ENCODE measurements around the gene RPS19BP1. TPM values are rescaled to one million over a fixed set of nuclear protein-coding genes. Genes with fewer than 3 reads are reported as not detected.

The RPS19BP1 gene
- polyA plus RNA-seq, 1 of the 3 experiments (the other 2 are of a cell fraction), result 97.2 TPM

DNA sequence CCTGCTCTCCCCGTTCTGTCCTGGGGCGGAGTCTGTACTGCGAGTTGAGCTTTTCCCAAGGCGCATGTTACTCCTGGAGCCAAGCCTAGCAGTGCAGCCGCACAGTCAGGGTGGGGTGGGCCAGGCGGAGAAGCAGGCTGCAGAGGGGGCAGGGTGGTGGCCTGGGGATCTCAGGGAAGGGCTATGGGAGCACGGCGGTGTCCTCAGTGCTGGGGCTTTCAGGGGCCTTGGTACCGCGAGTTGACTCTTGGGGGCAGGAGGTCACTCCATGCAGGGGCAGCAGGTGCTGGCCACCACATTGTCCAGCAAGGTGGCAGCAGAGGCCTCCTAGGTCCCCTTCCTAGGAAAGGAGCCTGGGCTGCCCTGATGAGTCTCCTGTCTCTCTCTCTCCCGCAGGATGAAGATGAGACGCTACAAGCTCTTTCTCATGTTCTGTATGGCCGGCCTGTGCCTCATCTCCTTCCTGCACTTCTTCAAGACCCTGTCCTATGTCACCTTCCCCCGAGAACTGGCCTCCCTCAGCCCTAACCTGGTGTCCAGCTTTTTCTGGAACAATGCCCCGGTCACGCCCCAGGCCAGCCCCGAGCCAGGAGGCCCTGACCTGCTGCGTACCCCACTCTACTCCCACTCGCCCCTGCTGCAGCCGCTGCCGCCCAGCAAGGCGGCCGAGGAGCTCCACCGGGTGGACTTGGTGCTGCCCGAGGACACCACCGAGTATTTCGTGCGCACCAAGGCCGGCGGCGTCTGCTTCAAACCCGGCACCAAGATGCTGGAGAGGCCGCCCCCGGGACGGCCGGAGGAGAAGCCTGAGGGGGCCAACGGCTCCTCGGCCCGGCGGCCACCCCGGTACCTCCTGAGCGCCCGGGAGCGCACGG lies 45.4 kb downstream of the RPS19BP1 start:
- CTCF ChIA-PET, result interaction anchor here (0.8 to 1.0 kb wide), 2 partner anchors 42 to 88 kb away, joined by 4 to 5 read pairs; partner anchors contain the start of gene TAB1

DNA sequence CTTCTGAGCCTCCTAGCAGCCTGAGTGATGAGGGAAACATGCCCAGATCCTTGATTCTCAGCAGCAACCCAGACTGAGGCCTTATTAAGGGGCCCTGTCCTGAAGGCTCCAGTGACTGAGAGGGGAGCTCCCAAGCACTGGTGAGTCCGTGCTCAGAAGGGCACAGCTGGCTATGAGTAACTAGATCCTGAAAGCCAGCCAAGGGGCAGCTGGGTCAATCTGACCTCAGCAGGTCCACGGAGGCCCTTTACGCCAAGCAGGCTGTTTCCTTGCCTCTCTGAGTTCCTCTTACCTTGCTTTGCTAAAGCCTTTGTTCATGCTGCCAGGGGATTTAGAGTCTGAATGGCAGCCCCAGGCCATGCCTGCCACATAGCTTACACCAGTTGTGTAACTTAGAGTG lies 49.8 kb downstream of the RPS19BP1 start:
- H3K4me1 ChIP-seq (ENCODE audit: control insufficient read depth in 1 of 2, insufficient read depth in 2 of 2, low read depth in 1 of 2, low read length in 1 of 2), result peaks cover 0 to 4% of the 10 kb centered on the region in 2 experiments; a peak in 1 of 4 replicates
- TF ChIP-seq RCOR1 (IDR thresholded peaks at IDR 0.05; ENCODE audit: low read length), result no peak
- TF ChIP-seq GABPA (IDR thresholded peaks at IDR 0.05; ENCODE audit: low read depth), result no peak
- no peak for TF ChIP-seq RAD21 (IDR thresholded peaks at IDR 0.05; ENCODE audit: low read length)
- no peaks in the 10 kb centered on the region for H3K9me3 ChIP-seq
- ChIA-PET POLR2A (no interaction called here), CTCF (interaction anchor here (0.6 to 2.2 kb wide), 4 partner anchors 11 to 555 kb away, joined by 3 to 6 read pairs (median 4); no protein-coding TSS in a partner anchor)
- H3K4me3 ChIP-seq (ENCODE audit: low read depth in 2 of 2, low read length in 1 of 2), result no peak overlapping the region
- no peak overlapping the region for H3K27ac ChIP-seq (ENCODE audit: low read depth in 2 of 2, low read length in 1 of 2)
- H3K79me2 ChIP-seq (ENCODE audit: insufficient read depth), result no peaks in the 10 kb centered on the region
- no peak overlapping the region for H3K4me2 ChIP-seq
- WGBS (ENCODE audit: low lambda C conversion rate), result no CpG with 5 or more reads among the region's 3 CpGs
- H3F3A ChIP-seq (replicated peaks; ENCODE audit: insufficient read depth), result no peaks in the 10 kb centered on the region
- no peaks in the 10 kb centered on the region for H4K20me1 ChIP-seq (ENCODE audit: insufficient read depth)
- H3K36me3 ChIP-seq (replicated peaks in 1 of 2; ENCODE audit: control insufficient read depth in 1 of 2, insufficient read depth in 2 of 2, low read length in 1 of 2), result no peaks in the 10 kb centered on the region
- no peaks in the 10 kb centered on the region for H3K27me3 ChIP-seq (ENCODE audit: insufficient read depth)
- DNase-seq, result no peak
- H2AFZ ChIP-seq (ENCODE audit: low read depth), result no peak overlapping the region
- H3K9ac ChIP-seq, result no peak overlapping the region
- no peaks in the 10 kb centered on the region for H3K9me2 ChIP-seq

More for the DNA sequence above, 45.4 kb downstream of the RPS19BP1 start:
- TF ChIP-seq, protein P1, sequence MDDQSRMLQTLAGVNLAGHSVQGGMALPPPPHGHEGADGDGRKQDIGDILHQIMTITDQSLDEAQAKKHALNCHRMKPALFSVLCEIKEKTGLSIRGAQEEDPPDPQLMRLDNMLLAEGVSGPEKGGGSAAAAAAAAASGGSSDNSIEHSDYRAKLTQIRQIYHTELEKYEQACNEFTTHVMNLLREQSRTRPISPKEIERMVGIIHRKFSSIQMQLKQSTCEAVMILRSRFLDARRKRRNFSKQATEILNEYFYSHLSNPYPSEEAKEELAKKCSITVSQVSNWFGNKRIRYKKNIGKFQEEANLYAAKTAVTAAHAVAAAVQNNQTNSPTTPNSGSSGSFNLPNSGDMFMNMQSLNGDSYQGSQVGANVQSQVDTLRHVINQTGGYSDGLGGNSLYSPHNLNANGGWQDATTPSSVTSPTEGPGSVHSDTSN (IDR thresholded peaks at IDR 0.05), result no peak
- TF ChIP-seq, protein P2, sequence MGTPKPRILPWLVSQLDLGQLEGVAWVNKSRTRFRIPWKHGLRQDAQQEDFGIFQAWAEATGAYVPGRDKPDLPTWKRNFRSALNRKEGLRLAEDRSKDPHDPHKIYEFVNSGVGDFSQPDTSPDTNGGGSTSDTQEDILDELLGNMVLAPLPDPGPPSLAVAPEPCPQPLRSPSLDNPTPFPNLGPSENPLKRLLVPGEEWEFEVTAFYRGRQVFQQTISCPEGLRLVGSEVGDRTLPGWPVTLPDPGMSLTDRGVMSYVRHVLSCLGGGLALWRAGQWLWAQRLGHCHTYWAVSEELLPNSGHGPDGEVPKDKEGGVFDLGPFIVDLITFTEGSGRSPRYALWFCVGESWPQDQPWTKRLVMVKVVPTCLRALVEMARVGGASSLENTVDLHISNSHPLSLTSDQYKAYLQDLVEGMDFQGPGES (IDR thresholded peaks at IDR 0.05; ENCODE audit: low read depth, low read length), result no peak
- TF ChIP-seq, protein P3, sequence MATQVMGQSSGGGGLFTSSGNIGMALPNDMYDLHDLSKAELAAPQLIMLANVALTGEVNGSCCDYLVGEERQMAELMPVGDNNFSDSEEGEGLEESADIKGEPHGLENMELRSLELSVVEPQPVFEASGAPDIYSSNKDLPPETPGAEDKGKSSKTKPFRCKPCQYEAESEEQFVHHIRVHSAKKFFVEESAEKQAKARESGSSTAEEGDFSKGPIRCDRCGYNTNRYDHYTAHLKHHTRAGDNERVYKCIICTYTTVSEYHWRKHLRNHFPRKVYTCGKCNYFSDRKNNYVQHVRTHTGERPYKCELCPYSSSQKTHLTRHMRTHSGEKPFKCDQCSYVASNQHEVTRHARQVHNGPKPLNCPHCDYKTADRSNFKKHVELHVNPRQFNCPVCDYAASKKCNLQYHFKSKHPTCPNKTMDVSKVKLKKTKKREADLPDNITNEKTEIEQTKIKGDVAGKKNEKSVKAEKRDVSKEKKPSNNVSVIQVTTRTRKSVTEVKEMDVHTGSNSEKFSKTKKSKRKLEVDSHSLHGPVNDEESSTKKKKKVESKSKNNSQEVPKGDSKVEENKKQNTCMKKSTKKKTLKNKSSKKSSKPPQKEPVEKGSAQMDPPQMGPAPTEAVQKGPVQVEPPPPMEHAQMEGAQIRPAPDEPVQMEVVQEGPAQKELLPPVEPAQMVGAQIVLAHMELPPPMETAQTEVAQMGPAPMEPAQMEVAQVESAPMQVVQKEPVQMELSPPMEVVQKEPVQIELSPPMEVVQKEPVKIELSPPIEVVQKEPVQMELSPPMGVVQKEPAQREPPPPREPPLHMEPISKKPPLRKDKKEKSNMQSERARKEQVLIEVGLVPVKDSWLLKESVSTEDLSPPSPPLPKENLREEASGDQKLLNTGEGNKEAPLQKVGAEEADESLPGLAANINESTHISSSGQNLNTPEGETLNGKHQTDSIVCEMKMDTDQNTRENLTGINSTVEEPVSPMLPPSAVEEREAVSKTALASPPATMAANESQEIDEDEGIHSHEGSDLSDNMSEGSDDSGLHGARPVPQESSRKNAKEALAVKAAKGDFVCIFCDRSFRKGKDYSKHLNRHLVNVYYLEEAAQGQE (IDR thresholded peaks at IDR 0.05; ENCODE audit: low read depth, low read length), result no peak
- no peak for TF ChIP-seq SIN3A (IDR thresholded peaks at IDR 0.05; ENCODE audit: borderline replicate concordance, low read depth, low read length)
- TF ChIP-seq RFX5 (IDR thresholded peaks at IDR 0.05; ENCODE audit: low read length), result no peak
- no peak for DNase-seq
- H3K4me2 ChIP-seq, result no peak overlapping the region
- no peak overlapping the region for H3K9ac ChIP-seq
- no peaks in the 10 kb centered on the region for H3K36me3 ChIP-seq (replicated peaks in 1 of 2; ENCODE audit: control insufficient read depth in 1 of 2, insufficient read depth in 2 of 2, low read length in 1 of 2)
- no peaks in the 10 kb centered on the region for H3K9me2 ChIP-seq
- H3K9me3 ChIP-seq, result no peaks in the 10 kb centered on the region
- H3K4me1 ChIP-seq (ENCODE audit: control insufficient read depth in 1 of 2, insufficient read depth in 2 of 2, low read depth in 1 of 2, low read length in 1 of 2), result no peaks in the 10 kb centered on the region; a peak in 1 of 4 replicates
- no peaks in the 10 kb centered on the region for H4K20me1 ChIP-seq (ENCODE audit: insufficient read depth)
- no peak overlapping the region for H2AFZ ChIP-seq (ENCODE audit: low read depth)
- no peaks in the 10 kb centered on the region for H3F3A ChIP-seq (replicated peaks; ENCODE audit: insufficient read depth)
- 75% methylated on average over 12 of the region's 45 CpGs for whole genome bisulfite sequencing (ENCODE audit: low lambda C conversion rate)
- H3K27me3 ChIP-seq (ENCODE audit: insufficient read depth), result no peaks in the 10 kb centered on the region
- POLR2A ChIA-PET, result no interaction called here
- no peaks in the 10 kb centered on the region for H3K79me2 ChIP-seq (ENCODE audit: insufficient read depth)
- H3K27ac ChIP-seq (ENCODE audit: low read depth in 2 of 2, low read length in 1 of 2), result no peak overlapping the region
- H3K4me3 ChIP-seq (ENCODE audit: low read depth in 2 of 2, low read length in 1 of 2), result no peak overlapping the region

Measured in SK-N-SH (cell line).